Superior temporal gyrus (tissue), 1 donor: ENCODE results near the gene ITGAX.
A peak's percentile ranks its signal among the peaks of the same experiment; 100 is the strongest.
"Not testable (repeated sequence)": the region's sequence is repeated elsewhere in the genome, so short reads cannot be mapped to it uniquely, and the experiment has no call there.

Experiments used
- DNase-seq: peaks from one replicate; pipeline ENCODE4 v3.0.0-alpha.2; 2016; ENCODE audit errors: extremely low spot score

Gene ITGAX

DNA sequence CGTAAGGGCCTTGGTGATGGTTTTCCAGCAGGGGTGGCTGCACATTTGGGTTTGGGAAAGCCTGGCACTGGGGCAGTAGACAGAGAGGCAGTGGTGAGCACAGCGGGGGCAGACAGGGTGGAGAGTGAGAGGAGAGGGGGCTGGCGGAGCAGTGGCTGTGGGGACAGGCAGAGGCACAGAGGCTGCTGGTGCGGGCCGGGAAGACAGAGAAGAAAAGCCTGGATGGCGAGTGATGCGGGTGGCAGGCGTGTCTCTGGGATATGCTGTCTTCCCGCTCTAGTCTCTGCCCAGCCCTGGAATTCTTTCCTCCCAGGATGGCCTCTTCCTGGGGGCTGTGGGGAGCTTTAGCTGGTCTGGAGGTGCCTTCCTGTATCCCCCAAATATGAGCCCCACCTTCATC, 55.1 kb downstream of the ITGAX start:
- no peak for DNase-seq

DNA sequence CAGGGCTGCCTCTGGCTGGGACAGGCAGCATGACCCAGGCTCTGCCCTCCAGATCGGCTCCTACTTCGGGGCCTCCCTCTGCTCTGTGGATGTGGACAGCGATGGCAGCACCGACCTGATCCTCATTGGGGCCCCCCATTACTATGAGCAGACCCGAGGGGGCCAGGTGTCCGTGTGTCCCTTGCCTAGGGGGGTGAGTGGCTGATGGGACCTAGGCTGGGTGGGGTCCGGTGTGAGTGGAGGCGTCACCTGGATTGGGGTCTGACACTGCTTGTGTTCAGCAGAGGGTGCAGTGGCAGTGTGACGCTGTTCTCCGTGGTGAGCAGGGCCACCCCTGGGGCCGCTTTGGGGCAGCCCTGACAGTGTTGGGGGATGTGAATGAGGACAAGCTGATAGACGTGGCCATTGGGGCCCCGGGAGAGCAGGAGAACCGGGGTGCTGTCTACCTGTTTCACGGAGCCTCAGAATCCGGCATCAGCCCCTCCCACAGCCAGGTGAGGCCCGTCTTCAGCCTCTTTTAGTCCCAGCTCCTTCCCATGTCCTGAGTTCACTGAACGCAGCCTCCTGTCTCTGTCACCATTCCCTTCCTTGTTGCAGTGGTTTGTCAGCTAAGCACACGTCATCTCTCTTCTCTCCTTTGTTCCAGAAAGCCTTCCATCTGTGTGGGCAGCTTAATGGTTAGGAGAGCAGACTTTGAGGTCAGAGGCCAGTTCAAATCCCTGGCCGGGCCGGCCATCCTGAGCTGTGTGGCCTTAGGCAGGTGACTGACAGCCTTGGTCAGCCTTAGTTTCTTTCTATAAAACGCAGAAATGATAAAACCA, 56.3 kb downstream of the ITGAX start:
- DNase-seq = no peak

DNA sequence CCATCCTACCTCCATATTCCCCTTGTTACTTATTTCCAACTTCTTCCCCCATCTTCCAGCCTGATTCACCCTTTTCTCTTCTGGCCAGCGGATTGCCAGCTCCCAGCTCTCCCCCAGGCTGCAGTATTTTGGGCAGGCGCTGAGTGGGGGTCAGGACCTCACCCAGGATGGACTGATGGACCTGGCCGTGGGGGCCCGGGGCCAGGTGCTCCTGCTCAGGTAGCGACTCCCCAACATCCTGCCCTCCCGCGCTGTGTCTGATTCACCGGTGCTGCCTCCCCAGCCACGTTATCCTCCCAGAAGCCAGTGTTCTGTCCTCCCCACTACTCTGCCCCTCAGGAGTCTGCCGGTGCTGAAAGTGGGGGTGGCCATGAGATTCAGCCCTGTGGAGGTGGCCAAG, 57.8 kb downstream of the ITGAX start:
- DNase-seq = no peak

DNA sequence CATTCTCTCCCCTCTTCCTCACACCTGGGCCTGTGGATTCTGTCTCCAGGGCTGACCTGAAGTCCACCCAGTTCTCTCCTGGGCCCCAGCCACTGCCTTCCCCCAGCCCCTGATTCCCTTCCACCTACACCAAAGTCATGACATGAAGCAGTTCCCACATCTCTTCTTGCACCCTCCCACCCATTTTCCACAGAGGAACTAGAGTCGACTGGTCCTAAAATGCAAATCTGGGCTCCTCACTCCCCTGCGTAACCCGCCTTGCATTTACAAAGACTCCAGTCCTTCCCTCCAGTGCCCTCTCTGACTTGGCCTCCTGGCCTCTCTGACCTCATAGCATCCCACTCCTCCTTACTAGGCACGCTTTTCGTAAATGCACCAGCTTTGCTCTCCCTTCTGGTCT, 58.4 kb downstream of the ITGAX start:
- DNase-seq = no peak

GRCh38 chr16:31413943-31414342, 59.0 kb downstream of the ITGAX start:
- DNase-seq = no peak

- no peak for DNase-seq
Observed at GRCh38 chr16:31414706-31415105, 59.7 kb downstream of the ITGAX start.

DNA sequence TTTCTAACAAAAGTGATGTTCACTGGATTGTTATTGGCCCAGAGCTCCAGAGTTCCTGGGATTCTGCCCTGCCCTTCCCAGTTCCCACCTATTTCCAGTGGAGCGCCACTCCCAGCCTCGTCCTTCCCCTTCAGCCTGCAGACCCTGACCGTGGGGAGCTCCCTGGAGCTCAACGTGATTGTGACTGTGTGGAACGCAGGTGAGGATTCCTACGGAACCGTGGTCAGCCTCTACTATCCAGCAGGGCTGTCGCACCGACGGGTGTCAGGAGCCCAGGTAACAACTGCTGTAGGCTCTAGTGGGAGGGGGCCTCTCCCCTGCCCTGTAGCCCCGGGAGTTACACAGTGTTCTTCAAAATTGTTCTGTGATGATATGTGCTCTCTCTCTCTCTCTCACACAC, 61.4 kb downstream of the ITGAX start:
- DNase-seq = no peak

- not testable (repeated sequence) for DNase-seq
Observed at GRCh38 chr16:31417036-31417435, 62.1 kb downstream of the ITGAX start.

GRCh38 chr16:31417916-31418315, 62.9 kb downstream of the ITGAX start:
- DNase-seq = no peak

DNA sequence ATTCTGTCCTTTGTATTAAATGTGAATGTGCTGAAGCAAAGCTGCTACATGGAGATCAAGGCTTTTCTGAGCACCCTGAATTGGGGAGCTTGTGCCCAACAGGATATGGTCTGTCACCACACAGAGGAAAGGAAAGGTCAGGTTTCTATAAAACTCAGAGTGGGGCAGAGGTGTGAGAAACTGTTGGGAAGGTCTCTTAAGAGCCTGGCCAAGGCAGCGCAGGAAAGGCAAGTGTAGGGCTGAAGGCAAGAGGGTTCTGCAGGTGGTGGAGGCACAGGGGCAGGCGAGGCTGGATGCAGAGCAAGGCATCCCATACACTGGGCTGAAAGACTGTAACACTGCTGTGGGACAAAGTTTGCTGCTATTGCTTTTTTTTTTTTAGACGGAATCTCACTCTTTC, 65.1 kb downstream of the ITGAX start:
- no peak for DNase-seq

DNA sequence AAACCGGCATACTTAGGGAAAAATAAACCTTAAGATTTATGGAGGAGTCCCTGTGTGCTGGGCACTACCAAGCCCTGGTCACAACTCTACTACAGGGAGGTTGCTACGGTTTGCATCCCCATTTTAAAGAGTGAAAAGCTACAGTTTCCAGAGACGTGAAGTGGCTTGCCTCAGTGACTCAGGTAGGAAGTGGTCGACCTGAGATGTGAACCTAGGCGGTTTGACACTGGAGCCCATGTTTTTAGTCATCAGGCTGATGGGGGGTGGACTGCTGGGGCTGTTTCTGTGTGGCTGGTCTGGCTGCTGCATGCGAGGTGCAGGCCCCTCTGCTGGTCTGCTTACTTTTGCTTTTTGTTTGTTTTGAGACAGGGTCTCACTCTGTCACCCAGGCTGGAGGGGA, 66.6 kb downstream of the ITGAX start:
- DNase-seq = no peak

DNA sequence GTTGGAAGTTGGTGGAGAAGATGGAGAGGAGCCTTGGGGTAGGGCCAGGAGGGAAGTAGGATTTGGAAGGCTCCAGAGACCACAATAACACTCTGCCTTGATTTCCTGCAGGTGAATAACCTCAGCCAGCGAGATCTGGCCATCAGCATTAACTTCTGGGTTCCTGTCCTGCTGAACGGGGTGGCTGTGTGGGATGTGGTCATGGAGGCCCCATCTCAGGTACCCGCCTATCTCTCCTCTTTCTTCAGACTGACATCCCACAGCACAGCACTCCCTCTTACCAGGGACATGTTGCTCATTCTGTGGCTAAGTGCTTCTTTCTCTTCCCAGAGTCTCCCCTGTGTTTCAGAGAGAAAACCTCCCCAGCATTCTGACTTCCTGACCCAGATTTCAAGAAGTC, 68.3 kb downstream of the ITGAX start:
- DNase-seq = no peak

GRCh38 chr16:31423801-31424200, 68.8 kb downstream of the ITGAX start:
- DNase-seq = no peak

GRCh38 chr16:31427441-31428278, 72.7 kb downstream of the ITGAX start:
- peak; percentile 53 for DNase-seq

GRCh38 chr16:31428279-31428597, 73.3 kb downstream of the ITGAX start, which contains the start of gene COX6A2:
COX6A2 (minus strand) TSS chr16:31428360; CDS start chr16:31428325, 35 bp downstream.
- DNase-seq = no peak

GRCh38 chr16:31428638-31429247, 73.8 kb downstream of the ITGAX start:
- DNase-seq = no peak

GRCh38 chr16:31429314-31429713, 74.3 kb downstream of the ITGAX start:
- no peak for DNase-seq

DNA sequence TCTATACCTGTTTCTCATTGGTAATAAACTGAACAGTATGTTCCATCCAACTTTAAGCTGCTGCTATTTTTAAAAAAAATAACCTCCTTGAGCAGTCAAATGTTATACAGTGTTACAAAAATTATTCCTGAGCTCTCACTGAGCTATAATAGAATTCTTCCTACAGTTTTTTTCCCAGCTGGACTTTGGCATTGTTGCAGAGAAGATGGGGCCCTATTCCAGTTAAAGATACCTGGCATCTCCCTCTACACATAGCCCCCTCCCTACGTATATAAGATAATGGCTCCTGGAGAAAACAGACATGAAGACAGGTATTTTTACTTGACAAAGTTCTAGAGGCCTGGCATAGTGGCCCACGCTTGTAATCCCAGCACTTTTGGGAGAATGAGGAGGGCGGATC, 74.8 kb downstream of the ITGAX start:
- DNase-seq = no peak

DNA sequence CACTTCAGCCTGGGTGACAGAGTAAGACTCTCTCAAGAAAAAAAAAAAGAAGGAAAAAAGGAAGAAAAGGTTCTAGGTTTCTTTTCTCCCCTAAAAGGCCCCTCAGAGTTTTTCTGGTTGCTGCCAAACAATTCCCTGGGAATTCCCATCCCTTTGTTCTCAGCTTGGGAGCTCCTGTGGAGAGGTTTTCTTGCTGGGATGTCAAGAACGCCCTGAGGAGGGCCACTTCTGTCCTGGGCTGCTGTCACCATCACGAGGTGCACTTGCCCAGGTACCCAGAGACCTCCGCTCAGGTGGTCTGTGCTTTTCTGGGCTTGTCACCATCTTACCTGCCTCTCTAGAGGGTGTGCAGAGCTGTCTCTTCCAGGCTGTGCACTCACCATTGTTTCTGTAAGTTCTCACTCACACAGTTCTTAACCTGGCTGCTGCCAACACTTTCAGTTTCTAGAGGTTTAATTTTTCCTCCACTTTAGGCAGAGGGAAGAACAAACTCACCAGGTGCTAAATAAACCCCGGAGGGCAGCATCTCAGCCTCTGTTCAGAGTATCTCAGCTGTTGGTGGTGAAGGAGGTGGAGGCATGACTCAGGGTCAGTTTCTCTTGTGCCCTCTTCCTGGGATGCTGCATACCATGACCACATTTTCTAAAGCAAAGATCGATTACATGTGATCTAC, 75.5 kb downstream of the ITGAX start:
- no peak for DNase-seq
